ENCODE measurements around the gene MGAT2. TPM values are rescaled to one million over a fixed set of nuclear protein-coding genes. Genes with fewer than 3 reads are reported as not detected.
A peak's percentile ranks its signal among the peaks of the same experiment; 100 is the strongest.

The MGAT2 gene
- 55.6 TPM for total RNA-seq (2013)
- polyA plus RNA-seq (10 to 100 TPM in 2 of 3 donors, 1 to 10 TPM in 1; 8.9 to 38.0 (median 36.3) TPM), polyA minus RNA-seq (30.1 and 50.9 TPM in 2 replicates), total RNA-seq (50.9 to 121 (median 81.2) reads per million in 11 experiments)

GRCh38 chr14:49620182-49621113 is at the start of gene MGAT2, which contains the start of gene RPL36AL:
Gene MGAT2 (plus strand): TSS chr14:49620799. CDS start chr14:49621269, 470 bp downstream.
Gene RPL36AL (minus strand): TSS chr14:49620626. CDS start chr14:49619104, 1,522 bp downstream.
- peak within 1 kb of the TSS; percentile 94 to 95 for H3K27ac ChIP-seq (ENCODE audit: low read depth in 1 of 2, low read length in 2 of 2)
- H3K4me3 ChIP-seq (replicated peaks in 1 of 3; ENCODE audit: low read depth in 2 of 3, low read length in 3 of 3), result peak within 1 kb of the TSS; percentile 75 to 81 (median 78)
- peak within 1 kb of the TSS; percentile 97 to 99 (median 99) for H3K27ac Mint-ChIP-seq
- H3K27me3 Mint-ChIP-seq (ENCODE audit: low read depth in 3 of 3), result no peaks in the 10 kb centered on the region
- peaks cover 0 to 2% (median 0%) of the 10 kb centered on the region in 7 donors for H3K9me3 Mint-ChIP-seq
- H3K9ac ChIP-seq (ENCODE audit: insufficient read depth, low read length, poor library complexity, severe bottlenecking), result peak within 1 kb of the TSS; percentile 86
- peak within 1 kb of the TSS; percentile 80 for H2AFZ ChIP-seq (ENCODE audit: insufficient read depth, low read depth, low read length, poor library complexity, severe bottlenecking)
- intact Hi-C loops (cut with micrococcal nuclease), result loop anchor here (5.0 kb wide), 2 partner anchors 33 to 147 kb away; partner anchors contain the start of genes RPS29 (in 2 of the 2) and KLHDC2 (in 1 of the 2)
- no peaks in the 10 kb centered on the region for H3K27me3 ChIP-seq (ENCODE audit: control insufficient read depth in 2 of 2, insufficient read depth in 2 of 2, low read length in 2 of 2)
- H3K4me3 Mint-ChIP-seq, result peak within 1 kb of the TSS; percentile 92 to 98
- no peaks in the 10 kb centered on the region for H3K9me3 ChIP-seq (replicated peaks in 1 of 2; ENCODE audit: control insufficient read depth in 1 of 2, insufficient read depth in 1 of 2, low read length in 2 of 2)
- under 1% methylated on average over 85 of the region's 85 CpGs for WGBS (ENCODE audit: insufficient coverage)
- peaks cover 25 to 48% of the 10 kb centered on the region in 2 donors for H3K36me3 Mint-ChIP-seq
- peak within 1 kb of the TSS; percentile 78 for H3K4me2 ChIP-seq (replicated peaks; ENCODE audit: extremely low read depth, low read length, poor library complexity, severe bottlenecking)
- peaks cover 11 to 35% of the 10 kb centered on the region in 2 donors for H3K36me3 ChIP-seq (replicated peaks in 1 of 2; ENCODE audit: control insufficient read depth in 1 of 2, insufficient read depth in 2 of 2, low read length in 2 of 2)
- peaks cover 50% of the 10 kb centered on the region for H3K4me1 Mint-ChIP-seq
- TF ChIP-seq CTCF (IDR thresholded peaks at IDR 0.05), result peak; percentile 27
- peaks cover 77% of the 10 kb centered on the region for H3K79me2 ChIP-seq (ENCODE audit: insufficient read depth, low read length)
- peaks cover 48% of the 10 kb centered on the region for H4K20me1 ChIP-seq (ENCODE audit: insufficient read depth, low read length)
- peaks cover 30 to 51% of the 10 kb centered on the region in 2 donors for H3K4me1 ChIP-seq (ENCODE audit: control insufficient read depth in 1 of 2, insufficient read depth in 2 of 2, low read length in 2 of 2)
- DNase-seq, result peak; percentile 98

GRCh38 chr14:49574038-49574437 is 46.6 kb upstream of the MGAT2 start:
- Histone ChIP-seq H3K4me3 (replicated peaks in 1 of 3; ENCODE audit: low read depth in 2 of 3, low read length in 3 of 3) (no peak overlapping the region), H3K79me2 (ENCODE audit: insufficient read depth, low read length) (peaks cover 3% of the 10 kb centered on the region), H3K36me3 (replicated peaks in 1 of 2; ENCODE audit: control insufficient read depth in 1 of 2, insufficient read depth in 2 of 2, low read length in 2 of 2) (peaks cover 20 to 58% of the 10 kb centered on the region in 2 donors), H4K20me1 (ENCODE audit: insufficient read depth, low read length) (peaks cover 8% of the 10 kb centered on the region), H3K27ac (ENCODE audit: low read depth in 1 of 2, low read length in 2 of 2) (no peak overlapping the region), H3K9ac (ENCODE audit: insufficient read depth, low read length, poor library complexity, severe bottlenecking) (no peak overlapping the region), H3K4me2 (replicated peaks; ENCODE audit: extremely low read depth, low read length, poor library complexity, severe bottlenecking) (no peak overlapping the region), H3K27me3 (ENCODE audit: control insufficient read depth in 2 of 2, insufficient read depth in 2 of 2, low read length in 2 of 2) (no peaks in the 10 kb centered on the region), H2AFZ (ENCODE audit: insufficient read depth, low read depth, low read length, poor library complexity, severe bottlenecking) (no peak overlapping the region), H3K4me1 (ENCODE audit: control insufficient read depth in 1 of 2, insufficient read depth in 2 of 2, low read length in 2 of 2) (no peaks in the 10 kb centered on the region), H3K9me3 (replicated peaks in 1 of 2; ENCODE audit: control insufficient read depth in 1 of 2, insufficient read depth in 1 of 2, low read length in 2 of 2) (peaks cover 3 to 10% of the 10 kb centered on the region in 2 donors)
- no peak for TF ChIP-seq CTCF (IDR thresholded peaks at IDR 0.05)
- H3K9me3 Mint-ChIP-seq, result peaks cover 6 to 18% (median 7%) of the 10 kb centered on the region in 7 donors
- WGBS (ENCODE audit: insufficient coverage), result no CpG with 5 or more reads among the region's 5 CpGs
- intact Hi-C loops (cut with micrococcal nuclease), result no loop called here
- no peak overlapping the region for H3K27ac Mint-ChIP-seq
- H3K4me3 Mint-ChIP-seq, result no peak overlapping the region
- no peak for DNase-seq
- no peaks in the 10 kb centered on the region for H3K4me1 Mint-ChIP-seq
- H3K36me3 Mint-ChIP-seq, result peaks cover 50 to 62% of the 10 kb centered on the region in 2 donors
- H3K27me3 Mint-ChIP-seq (ENCODE audit: low read depth in 3 of 3), result peaks cover 0 to 2% (median 0%) of the 10 kb centered on the region in 3 donors
